GM19351 (cell line): ENCODE results near the gene TPK1.
"Not testable (repeated sequence)": the region's sequence is repeated elsewhere in the genome, so short reads cannot be mapped to it uniquely, and the experiment has no call there.

Source experiments
- ATAC-seq: cut with Tn5 transposase; IDR thresholded peaks from one replicate; pipeline ENCODE4 v1.9.1; 2021; ENCODE audit warnings: mild to moderate bottlenecking, moderate library complexity; ENCODE audit not compliant: unreplicated experiment

TPK1 gene

GRCh38 chr7:144824360-144824759 lies 11.5 kb downstream of the TPK1 start:
- ATAC-seq = no peak

GRCh38 chr7:144822223-144822622 lies 13.6 kb downstream of the TPK1 start:
- ATAC-seq = no peak

GRCh38 chr7:144821067-144821466 lies 14.8 kb downstream of the TPK1 start:
- ATAC-seq = peak; percentile 49

- ATAC-seq = peak; percentile 23
Measured at GRCh38 chr7:144820552-144820951, 15.3 kb downstream of the TPK1 start.

- no peak for ATAC-seq
Measured at GRCh38 chr7:144819566-144819965, 16.3 kb downstream of the TPK1 start.

GRCh38 chr7:144818511-144818910 lies 17.3 kb downstream of the TPK1 start:
- ATAC-seq = peak; percentile 64

GRCh38 chr7:144817001-144817400 lies 18.9 kb downstream of the TPK1 start:
- ATAC-seq = no peak

GRCh38 chr7:144814299-144814698 lies 21.6 kb downstream of the TPK1 start:
- no peak for ATAC-seq

- peak; percentile 95 for ATAC-seq
Measured at GRCh38 chr7:144812379-144813283, 23.2 kb downstream of the TPK1 start.

GRCh38 chr7:144805627-144806239 lies 30.1 kb downstream of the TPK1 start:
- no peak for ATAC-seq

- not testable (repeated sequence) for ATAC-seq
Measured at GRCh38 chr7:144800678-144801436, 35.0 kb downstream of the TPK1 start.

- no peak for ATAC-seq
Measured at GRCh38 chr7:144796919-144797318, 38.9 kb downstream of the TPK1 start.

- no peak for ATAC-seq
Measured at GRCh38 chr7:144792050-144792449, 43.8 kb downstream of the TPK1 start.

- ATAC-seq = no peak
Measured at GRCh38 chr7:144791488-144791887, 44.4 kb downstream of the TPK1 start.

- ATAC-seq = no peak
Measured at GRCh38 chr7:144787127-144787526, 48.7 kb downstream of the TPK1 start.

GRCh38 chr7:144786522-144786921 lies 49.3 kb downstream of the TPK1 start:
- ATAC-seq = peak; percentile 75

- no peak for ATAC-seq
Measured at GRCh38 chr7:144786079-144786478, 49.8 kb downstream of the TPK1 start.

GRCh38 chr7:144785521-144785920 lies 50.3 kb downstream of the TPK1 start:
- ATAC-seq = no peak

- ATAC-seq = no peak
Measured at GRCh38 chr7:144784943-144785342, 50.9 kb downstream of the TPK1 start.

GRCh38 chr7:144784441-144784840 lies 51.4 kb downstream of the TPK1 start:
- no peak for ATAC-seq

GRCh38 chr7:144782883-144783282 lies 53.0 kb downstream of the TPK1 start:
- ATAC-seq = no peak
